ENCODE data around the gene PSENEN.
"Not testable (repeated sequence)": the region's sequence is repeated elsewhere in the genome, so short reads cannot be mapped to it uniquely, and the experiment has no call there.

PSENEN gene

GRCh38 chr19:35718345-35719041, 27.0 kb upstream of the PSENEN start:
- no peak for DNase-seq (ENCODE audit: low read depth)

- no peak for DNase-seq (ENCODE audit: low read depth)
Observed at GRCh38 chr19:35719402-35720162, 25.9 kb upstream of the PSENEN start.

GRCh38 chr19:35720163-35720524, 25.3 kb upstream of the PSENEN start:
- no peak for DNase-seq (ENCODE audit: low read depth)

- no peak for DNase-seq (ENCODE audit: low read depth)
Observed at GRCh38 chr19:35720648-35721047, 24.8 kb upstream of the PSENEN start.

DNA sequence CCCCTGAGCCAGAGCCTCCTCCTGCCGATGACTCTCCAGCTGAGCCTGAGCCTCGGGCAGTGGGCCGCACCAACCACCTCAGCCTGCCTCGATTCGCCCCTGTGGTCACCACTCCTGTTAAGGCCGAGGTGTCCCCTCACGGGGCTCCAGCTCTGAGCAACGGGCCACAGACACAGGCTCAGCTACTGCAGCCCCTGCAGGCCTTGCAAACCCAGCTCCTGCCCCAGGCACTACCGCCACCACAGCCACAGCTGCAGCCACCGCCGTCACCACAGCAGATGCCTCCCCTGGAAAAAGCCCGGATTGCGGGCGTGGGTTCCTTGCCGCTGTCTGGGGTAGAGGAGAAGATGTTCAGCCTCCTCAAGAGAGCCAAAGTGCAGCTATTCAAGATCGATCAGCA, 24.1 kb upstream of the PSENEN start:
- no peak for DNase-seq (ENCODE audit: low read depth)

- no peak for DNase-seq (ENCODE audit: low read depth)
Observed at GRCh38 chr19:35722461-35722860, 23.0 kb upstream of the PSENEN start.

DNA sequence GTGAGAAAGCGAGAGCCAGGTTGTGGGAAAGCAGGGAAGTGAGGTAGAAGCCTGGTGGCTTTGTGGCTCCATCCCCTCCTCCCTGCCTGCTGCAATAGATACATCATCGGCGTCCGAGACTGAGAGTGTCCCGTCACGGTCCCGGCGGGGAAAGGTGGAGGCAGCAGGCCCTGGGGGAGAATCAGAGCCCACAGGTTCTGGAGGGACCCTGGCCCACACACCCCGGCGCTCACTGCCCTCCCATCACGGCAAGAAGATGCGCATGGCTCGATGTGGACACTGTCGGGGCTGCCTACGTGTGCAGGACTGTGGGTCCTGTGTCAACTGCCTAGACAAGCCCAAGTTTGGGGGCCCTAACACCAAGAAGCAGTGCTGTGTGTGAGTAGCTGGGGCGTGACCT, 22.6 kb upstream of the PSENEN start:
- DNase-seq (ENCODE audit: low read depth), result no peak

DNA sequence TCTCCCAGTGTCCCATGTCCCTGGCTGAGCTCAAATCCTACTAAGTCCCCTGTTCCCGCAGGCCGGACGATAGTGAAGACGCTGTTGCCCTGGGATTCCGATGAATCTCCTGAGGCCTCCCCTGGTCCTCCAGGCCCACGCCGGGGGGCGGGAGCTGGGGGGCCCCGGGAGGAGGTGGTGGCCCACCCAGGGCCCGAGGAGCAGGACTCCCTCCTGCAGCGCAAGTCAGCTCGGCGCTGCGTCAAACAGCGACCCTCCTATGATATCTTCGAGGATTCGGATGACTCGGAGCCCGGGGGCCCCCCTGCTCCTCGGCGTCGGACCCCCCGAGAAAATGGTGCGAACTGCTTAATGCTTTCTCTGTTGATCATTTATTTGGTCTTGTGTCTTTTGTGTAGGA, 21.8 kb upstream of the PSENEN start:
- no peak for DNase-seq (ENCODE audit: low read depth)

DNA sequence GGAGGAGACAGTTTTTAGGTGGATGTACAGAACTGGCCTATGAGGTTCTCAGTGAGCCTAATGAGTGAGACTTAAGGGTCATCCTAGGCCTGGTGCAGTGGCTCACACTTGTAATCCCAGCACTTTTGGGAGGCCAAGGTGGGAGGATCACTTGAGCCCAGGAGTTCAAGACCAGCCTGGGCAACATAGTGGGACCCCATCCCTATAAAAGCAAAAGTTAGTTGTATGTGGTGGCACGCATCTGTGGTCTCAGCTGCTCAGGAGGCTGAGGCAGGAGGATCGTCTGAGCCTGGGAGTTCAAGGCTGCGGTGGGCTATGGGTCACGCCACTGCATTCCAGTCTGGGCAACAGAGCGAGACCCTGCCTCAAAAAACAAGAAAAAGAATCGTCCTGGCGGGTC, 21.3 kb upstream of the PSENEN start:
- DNase-seq (ENCODE audit: low read depth), result not testable (repeated sequence)

DNA sequence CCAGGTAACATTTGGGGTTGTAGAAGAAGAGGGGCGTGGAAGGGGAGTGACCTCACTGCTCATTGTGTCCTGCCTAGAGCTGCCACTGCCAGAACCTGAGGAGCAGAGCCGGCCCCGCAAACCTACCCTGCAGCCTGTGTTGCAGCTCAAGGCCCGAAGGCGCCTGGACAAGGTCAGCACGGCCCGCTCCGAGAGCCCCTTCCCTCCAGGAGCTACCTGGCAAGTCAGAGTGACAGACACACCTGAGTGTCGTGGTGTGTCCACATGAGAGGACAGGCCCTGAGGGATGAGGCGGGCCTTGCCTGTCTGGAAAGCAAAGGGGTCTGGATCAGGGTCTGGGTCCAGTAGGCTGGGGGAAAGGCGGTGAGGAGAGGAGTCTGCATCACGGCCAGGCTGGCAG, 20.9 kb upstream of the PSENEN start:
- DNase-seq (ENCODE audit: low read depth), result no peak

GRCh38 chr19:35725216-35725861, 20.1 kb upstream of the PSENEN start:
- no peak for DNase-seq (ENCODE audit: low read depth)

DNA sequence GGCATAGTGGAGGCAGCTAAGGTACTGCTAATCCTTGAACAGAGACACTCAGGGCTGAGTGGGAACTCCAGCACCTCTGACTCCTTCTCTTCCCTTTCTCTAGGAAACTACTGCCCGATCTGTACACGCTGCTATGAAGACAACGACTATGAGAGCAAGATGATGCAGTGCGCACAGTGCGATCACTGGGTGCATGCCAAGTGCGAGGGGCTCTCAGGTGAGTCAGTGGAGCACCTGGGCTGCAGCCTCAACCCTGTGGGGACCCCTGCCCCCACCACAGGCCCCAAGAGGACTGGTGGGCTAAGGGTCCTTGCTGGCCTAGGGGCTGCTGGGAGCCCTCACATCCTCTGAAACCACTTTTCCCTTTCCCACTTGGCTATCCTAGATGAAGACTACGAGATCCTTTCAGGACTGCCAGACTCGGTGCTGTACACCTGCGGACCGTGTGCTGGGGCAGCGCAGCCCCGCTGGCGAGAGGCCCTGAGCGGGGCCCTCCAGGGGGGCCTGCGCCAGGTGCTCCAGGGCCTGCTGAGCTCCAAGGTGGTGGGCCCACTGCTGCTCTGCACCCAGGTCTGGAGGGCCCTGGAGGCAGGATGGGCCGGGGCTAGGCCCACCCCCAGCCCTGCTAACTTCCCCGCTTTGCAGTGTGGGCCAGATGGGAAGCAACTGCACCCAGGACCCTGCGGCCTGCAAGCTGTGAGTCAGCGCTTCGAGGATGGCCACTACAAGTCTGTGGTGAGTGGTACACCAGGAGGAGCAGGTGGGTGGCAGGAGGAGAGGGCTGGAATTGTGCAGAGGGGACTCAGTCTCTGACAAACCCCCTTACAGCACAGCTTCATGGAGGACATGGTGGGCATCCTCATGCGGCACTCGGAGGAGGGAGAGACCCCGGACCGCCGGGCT, 18.1 kb upstream of the PSENEN start:
- no peak for DNase-seq (ENCODE audit: low read depth)

DNA sequence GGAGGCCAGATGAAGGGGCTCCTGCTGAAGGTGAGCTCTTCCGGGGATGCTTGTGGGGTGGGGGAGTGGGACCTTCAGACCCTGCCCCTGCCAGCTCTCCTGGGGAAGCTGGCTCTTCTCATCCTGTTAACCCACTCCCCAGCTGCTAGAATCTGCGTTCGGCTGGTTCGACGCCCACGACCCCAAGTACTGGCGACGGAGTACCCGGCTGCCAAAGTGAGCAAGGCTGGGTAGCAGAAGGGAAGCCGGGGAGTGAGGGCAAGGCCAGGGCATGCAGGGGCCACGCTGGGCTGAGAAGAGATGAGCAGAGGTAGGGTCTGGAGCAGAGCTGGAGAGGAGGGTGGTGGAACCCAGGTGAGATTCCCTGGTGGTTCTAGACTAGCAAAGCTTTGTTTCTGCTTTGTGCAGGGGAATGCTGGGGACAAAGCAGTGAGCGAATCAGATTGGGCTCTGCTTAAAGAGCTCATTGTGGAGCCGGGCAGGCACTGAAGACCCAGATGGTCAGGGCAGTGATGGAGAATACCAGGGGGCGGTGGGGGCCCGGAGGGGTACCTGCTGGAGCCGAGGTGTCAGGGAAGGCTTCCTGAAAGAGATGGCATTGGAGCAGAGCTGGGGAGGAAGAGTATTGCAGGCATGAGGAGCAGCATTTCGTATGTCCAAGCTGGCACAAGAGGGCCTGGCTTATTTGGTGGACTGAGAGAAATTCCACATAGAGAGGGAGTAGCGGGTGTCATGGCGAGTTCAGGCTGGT, 17.3 kb upstream of the PSENEN start:
- no peak for DNase-seq (ENCODE audit: low read depth)

DNA sequence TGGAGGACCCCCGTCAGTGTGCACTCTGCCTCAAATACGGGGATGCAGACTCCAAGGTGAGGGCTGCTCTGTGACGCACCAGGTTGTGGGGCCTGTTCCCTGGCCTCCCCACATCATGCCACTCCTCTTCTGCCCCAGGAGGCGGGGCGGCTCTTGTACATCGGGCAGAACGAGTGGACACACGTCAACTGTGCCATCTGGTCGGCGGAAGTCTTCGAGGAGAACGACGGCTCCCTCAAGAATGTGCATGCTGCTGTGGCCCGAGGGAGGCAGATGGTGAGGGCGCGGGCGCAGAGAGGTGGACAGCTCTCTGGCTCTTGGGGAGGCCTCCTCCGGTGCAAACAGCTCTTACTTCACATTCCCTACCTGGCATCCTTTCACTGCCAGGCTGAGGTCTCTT, 16.4 kb upstream of the PSENEN start:
- no peak for DNase-seq (ENCODE audit: low read depth)

DNA sequence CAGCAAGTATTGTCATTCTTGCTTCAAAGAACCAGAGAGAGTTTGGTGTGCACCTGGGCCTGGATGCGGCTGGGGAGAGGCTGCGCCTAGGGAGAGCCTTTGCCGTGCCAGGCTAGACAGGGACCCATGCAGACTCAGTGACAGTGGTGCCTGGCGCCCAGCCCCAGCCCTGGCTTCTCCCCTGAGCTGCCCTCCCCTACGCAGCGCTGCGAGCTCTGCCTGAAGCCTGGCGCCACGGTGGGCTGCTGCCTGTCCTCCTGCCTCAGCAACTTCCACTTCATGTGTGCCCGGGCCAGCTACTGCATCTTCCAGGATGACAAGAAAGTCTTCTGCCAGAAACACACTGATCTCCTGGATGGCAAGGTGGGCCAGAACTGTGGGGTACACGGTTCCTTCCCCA, 15.7 kb upstream of the PSENEN start:
- no peak for DNase-seq (ENCODE audit: low read depth)

DNA sequence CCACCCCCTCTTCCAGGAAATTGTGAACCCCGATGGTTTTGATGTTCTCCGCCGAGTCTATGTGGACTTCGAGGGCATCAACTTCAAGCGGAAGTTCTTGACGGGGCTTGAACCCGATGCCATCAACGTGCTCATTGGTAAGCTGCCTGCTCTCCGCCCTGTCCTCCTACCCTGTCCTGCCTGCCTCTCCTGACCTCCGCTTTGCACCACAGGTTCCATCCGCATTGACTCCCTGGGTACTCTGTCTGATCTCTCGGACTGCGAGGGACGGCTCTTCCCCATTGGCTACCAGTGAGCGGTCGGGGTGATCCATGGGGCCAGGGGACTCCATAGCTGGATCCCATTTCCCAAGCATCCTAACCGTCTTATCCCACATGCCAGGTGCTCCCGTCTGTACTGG, 15.1 kb upstream of the PSENEN start:
- DNase-seq (ENCODE audit: low read depth), result no peak

DNA sequence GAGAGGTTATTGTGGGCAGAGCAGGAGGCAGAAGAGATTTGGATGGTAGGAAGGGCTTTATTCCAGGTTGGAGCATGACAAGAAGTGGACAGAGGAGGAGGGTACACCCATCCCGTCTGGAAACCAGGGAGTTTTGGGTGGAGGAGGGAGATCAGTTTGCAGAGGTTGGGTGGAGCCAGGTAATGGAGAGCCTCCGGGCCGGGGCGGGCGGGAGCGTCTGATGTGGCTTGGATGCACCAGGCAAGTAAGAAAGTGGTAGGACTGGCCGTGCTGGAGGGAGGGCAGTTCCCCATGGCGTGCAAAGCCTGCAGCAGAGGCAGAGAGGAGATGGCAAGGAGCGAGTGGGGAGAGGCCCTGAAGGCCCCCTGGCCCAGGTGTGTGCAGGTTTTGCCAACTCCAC, 14.1 kb upstream of the PSENEN start:
- no peak for DNase-seq (ENCODE audit: low read depth)

DNA sequence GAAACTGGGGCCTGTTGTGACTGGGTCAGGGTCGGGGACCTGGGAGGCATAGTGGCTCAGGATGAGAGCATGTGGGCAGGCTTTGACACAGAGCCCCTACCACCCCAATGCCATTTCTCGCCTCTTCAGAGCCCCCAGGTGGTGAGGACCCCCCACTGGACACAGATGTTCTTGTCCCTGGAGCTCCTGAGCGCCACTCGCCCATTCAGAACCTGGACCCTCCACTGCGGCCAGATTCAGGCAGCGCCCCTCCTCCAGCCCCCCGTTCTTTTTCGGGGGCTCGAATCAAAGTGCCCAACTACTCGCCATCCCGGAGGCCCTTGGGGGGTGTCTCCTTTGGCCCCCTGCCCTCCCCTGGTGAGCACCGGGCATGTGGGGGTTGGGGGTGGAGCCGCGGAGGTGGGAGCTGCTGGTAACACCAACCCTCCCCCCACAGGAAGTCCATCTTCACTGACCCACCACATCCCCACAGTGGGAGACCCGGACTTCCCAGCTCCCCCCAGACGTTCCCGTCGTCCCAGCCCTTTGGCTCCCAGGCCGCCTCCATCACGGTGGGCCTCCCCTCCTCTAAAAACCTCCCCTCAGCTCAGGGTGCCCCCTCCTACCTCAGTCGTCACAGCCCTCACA, 13.6 kb upstream of the PSENEN start:
- DNase-seq (ENCODE audit: low read depth), result no peak

GRCh38 chr19:35732540-35733179, 12.8 kb upstream of the PSENEN start:
- DNase-seq (ENCODE audit: low read depth), result no peak

All from stimulated activated CD8-positive, alpha-beta memory T cell treated with anti-CD3 and anti-CD28 coated beads, Interleukin-12 subunit alpha, Interleukin-12 subunit beta, amount 100 ng/mL, for 1 hour (primary cell).